GM12873 (cell line): ENCODE measurements around the gene MAPK7.

Experiments
- CTCF ChIP-seq: IDR thresholded peaks from 2 replicates; pipeline ENCODE4 v1.5.1; 2012; ENCODE audit warnings: low read depth, mild to moderate bottlenecking, moderate library complexity, low read length, control low read depth; ENCODE audit not compliant: insufficient read depth; ENCODE audit errors: missing control alignments

MAPK7 gene

DNA sequence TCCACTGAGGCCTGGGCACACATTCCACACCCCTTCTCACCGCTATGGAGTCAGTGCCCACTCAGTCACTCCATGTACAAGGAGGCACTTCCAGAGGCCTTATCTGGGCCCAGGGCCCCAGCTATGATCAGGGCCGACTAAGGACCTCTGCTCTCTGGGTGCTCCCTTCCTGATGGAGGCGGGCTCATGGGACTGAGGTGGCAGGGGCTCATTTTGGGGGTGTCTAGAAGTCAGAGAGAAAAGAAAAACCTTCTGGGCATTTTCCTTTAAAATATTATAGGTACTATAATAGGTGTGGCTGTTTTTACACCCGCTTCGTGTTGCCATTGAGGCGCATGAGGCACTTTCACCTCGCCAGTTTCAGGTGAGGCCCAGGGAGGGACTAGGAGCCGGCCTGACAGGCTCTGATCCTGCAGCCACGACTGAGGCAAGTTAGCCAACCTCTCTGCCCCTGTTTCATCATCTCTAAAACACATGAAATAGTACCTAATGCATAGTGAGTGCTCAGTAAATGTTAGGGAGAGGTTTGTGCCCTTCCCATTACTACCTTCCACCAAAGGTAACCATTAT, 30.1 kb upstream of the MAPK7 start:
- TF ChIP-seq CTCF = no peak

DNA sequence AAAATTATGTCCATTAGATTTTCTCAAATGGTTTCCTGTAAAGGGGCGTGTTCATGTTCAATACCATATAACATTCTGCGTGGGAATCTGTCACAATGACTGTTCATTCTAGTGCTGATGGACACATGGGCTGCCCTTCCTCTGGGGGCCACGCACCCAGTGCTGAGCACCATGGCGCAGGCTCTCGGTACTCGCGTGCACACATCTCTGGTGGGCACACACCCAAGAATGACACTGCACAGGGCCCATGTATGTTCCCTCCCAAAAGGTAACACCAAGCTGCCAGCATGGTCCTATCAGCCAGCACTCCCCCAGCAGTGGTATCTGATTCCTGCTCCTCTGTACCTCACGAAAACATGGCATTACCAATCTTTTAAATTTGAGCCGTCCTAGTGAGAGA, 29.5 kb upstream of the MAPK7 start:
- TF ChIP-seq CTCF = no peak

GRCh38 chr17:19354748-19355147, 23.6 kb upstream of the MAPK7 start:
- TF ChIP-seq CTCF = no peak

GRCh38 chr17:19357351-19357750, 20.9 kb upstream of the MAPK7 start:
- TF ChIP-seq CTCF = no peak

DNA sequence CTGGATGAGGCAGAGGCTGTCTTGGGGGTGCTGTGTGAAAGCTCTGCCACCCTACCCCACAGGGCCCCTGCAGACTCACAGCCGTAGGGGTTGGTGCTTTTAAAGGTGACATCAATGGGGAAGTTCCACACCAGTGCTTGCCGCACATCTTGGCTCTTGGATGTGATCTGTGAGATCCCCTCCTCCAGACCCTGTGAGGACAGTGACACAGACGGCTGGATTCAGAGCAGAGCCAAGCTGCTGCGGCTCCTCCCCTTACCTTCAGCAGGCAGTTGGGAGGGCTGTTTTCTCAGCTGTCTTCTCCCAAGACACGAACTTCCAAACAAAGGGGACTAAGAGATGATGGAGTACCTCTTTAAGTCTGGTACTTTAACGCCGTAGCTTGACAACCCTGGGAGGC, 20.5 kb upstream of the MAPK7 start:
- no peak for TF ChIP-seq CTCF

- no peak for TF ChIP-seq CTCF
These were observed 19.1 kb upstream of the MAPK7 start for GRCh38 chr17:19359151-19359550.

- no peak for TF ChIP-seq CTCF
These were observed 18.4 kb upstream of the MAPK7 start for GRCh38 chr17:19359856-19360255.
